ENCODE results near the gene DNAJC8. TPM values are rescaled to one million over a fixed set of nuclear protein-coding genes. Genes with fewer than 3 reads are reported as not detected.

DNAJC8 gene
- total and polyA plus RNA-seq, 2 of the 8 experiments (the other 6 are each of a cell fraction or from before 2014, with no cell fraction given) = 116 to 134 TPM

- H4K20me1 ChIP-seq (replicated peaks in 1 of 2; ENCODE audit: control insufficient read depth in 1 of 2, insufficient read depth in 2 of 2, low read length in 2 of 2) = no peaks in the 10 kb centered on the region
- H3K9me3 ChIP-seq (ENCODE audit: insufficient read depth in 2 of 2, low read depth in 1 of 2, low read length in 1 of 2) = no peaks in the 10 kb centered on the region
- no peak overlapping the region for H2BK120ac ChIP-seq (replicated peaks; ENCODE audit: low read depth, low read length)
- H3K23ac ChIP-seq (ENCODE audit: insufficient read length) = no peak overlapping the region
- no peak for FAIRE-seq
- no peak overlapping the region for H3K18ac ChIP-seq (ENCODE audit: extremely low read depth, low read length)
- no peak overlapping the region; the same call in 1 of the 2 replicates for H2BK5ac ChIP-seq (ENCODE audit: low read depth, low read length)
- no peak overlapping the region for H3K56ac ChIP-seq (replicated peaks; ENCODE audit: insufficient read length, low read depth, low read length)
- no peak overlapping the region for H2AK5ac ChIP-seq (ENCODE audit: low read depth, low read length)
- no peaks in the 10 kb centered on the region; a peak in 1 of 7 replicates for H3K4me1 ChIP-seq (replicated peaks in 1 of 4; ENCODE audit: control insufficient read depth in 3 of 4, insufficient read depth in 4 of 4, low read length in 3 of 4)
- no peak overlapping the region for H3K4ac ChIP-seq (replicated peaks; ENCODE audit: insufficient read length, low read depth, low read length)
- no peak overlapping the region for H3K9ac ChIP-seq (replicated peaks in 1 of 4; ENCODE audit: extremely low read depth in 1 of 4, low read depth in 3 of 4, low read length in 3 of 4)
- WGBS, 2 experiments (ENCODE audit: extremely low coverage in 1 of 2, insufficient coverage in 1 of 2, insufficient read length in 1 of 2, insufficient replicate concordance in 2 of 2, low coverage in 1 of 2, low lambda C conversion rate in 2 of 2, missing lambda C conversion rate in 1 of 2) = 94% methylated on average over 7 of the region's 7 CpGs; no CpG with 5 or more reads in 1 of the 2 experiments
- no peak overlapping the region for H3K27ac ChIP-seq (ENCODE audit: low read depth, low read length)
- no peak overlapping the region for H3K14ac ChIP-seq (ENCODE audit: insufficient read length)
- no peak overlapping the region for H4K8ac ChIP-seq (ENCODE audit: extremely low read depth, insufficient read depth, low read length)
- no peaks in the 10 kb centered on the region for H3K79me2 ChIP-seq (ENCODE audit: control insufficient read depth in 1 of 2, insufficient read depth in 2 of 2, low read length in 2 of 2)
- no peak overlapping the region for H2AFZ ChIP-seq (ENCODE audit: low read length)
- no peak overlapping the region for H4K5ac ChIP-seq (ENCODE audit: insufficient read length, low read depth, low read length)
- no peak overlapping the region for H3K4me3 ChIP-seq (ENCODE audit: extremely low read depth in 1 of 4, insufficient read depth in 2 of 4, low read depth in 3 of 4, low read length in 4 of 4)
- H3K79me1 ChIP-seq (ENCODE audit: low read depth, low read length) = no peaks in the 10 kb centered on the region
- POLR2A ChIA-PET (ENCODE audit: partially characterized antibody) = no interaction called here
- no peak overlapping the region for H2BK15ac ChIP-seq (ENCODE audit: low read length)
- no peak for DNase-seq (ENCODE audit: low read depth in 1 of 2, low spot score in 2 of 2)
- H2BK20ac ChIP-seq (ENCODE audit: low read length) = no peak overlapping the region
- no peak overlapping the region for H2BK12ac ChIP-seq (ENCODE audit: low read depth, low read length)
- CTCF ChIA-PET (ENCODE audit: partially characterized antibody) = no interaction called here
- no peak overlapping the region for H4K91ac ChIP-seq (replicated peaks; ENCODE audit: insufficient read length, low read length)
- H3K36me3 ChIP-seq (ENCODE audit: control insufficient read depth in 2 of 4, insufficient read depth in 4 of 4, low read length in 3 of 4) = no peaks in the 10 kb centered on the region
- H3K27me3 ChIP-seq (replicated peaks in 1 of 4; ENCODE audit: control insufficient read depth in 3 of 4, extremely low read depth in 1 of 4, insufficient read depth in 3 of 4, low read length in 3 of 4) = no peaks in the 10 kb centered on the region
- H3K23me2 ChIP-seq (ENCODE audit: low read depth, low read length) = no peaks in the 10 kb centered on the region
- H3K4me2 ChIP-seq (ENCODE audit: insufficient read depth in 1 of 2, low read depth in 2 of 2, low read length in 2 of 2) = no peak overlapping the region
- no peak for TF ChIP-seq PHF8 (conservative IDR thresholded peaks at IDR 0.05; ENCODE audit: low read depth, low read length)
- no peak for TF ChIP-seq KDM5A (IDR thresholded peaks at IDR 0.05; ENCODE audit: low read length)
- TF ChIP-seq RBBP5 (IDR thresholded peaks at IDR 0.05; ENCODE audit: borderline replicate concordance, low read depth, low read length) = no peak
- no peak for TF ChIP-seq TAF1 (IDR thresholded peaks at IDR 0.05; ENCODE audit: low read depth, low read length)
- no peak for TF ChIP-seq POLR2A (IDR thresholded peaks at IDR 0.05; ENCODE audit: control extremely low read depth in 1 of 2, low read depth in 2 of 2, low read length in 2 of 2)
- TF ChIP-seq KDM4A (IDR thresholded peaks at IDR 0.05; ENCODE audit: low read depth, low read length, severe bottlenecking) = no peak
- no peak for TF ChIP-seq KDM1A (IDR thresholded peaks at IDR 0.05; ENCODE audit: borderline replicate concordance, low read length)
- TF ChIP-seq, protein P1, sequence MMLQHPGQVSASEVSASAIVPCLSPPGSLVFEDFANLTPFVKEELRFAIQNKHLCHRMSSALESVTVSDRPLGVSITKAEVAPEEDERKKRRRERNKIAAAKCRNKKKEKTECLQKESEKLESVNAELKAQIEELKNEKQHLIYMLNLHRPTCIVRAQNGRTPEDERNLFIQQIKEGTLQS (IDR thresholded peaks at IDR 0.05; ENCODE audit: insufficient read depth, low read depth, low read length) = no peak
- TF ChIP-seq SAP30 (IDR thresholded peaks at IDR 0.05; ENCODE audit: insufficient read depth, insufficient replicate concordance, low read length) = no peak
- no peak for TF ChIP-seq ZNF274 (IDR thresholded peaks at IDR 0.05; ENCODE audit: borderline replicate concordance, extremely low read depth, low read length)
- TF ChIP-seq EGR1 (IDR thresholded peaks at IDR 0.05; ENCODE audit: borderline replicate concordance, low read depth, low read length) = no peak
- no peak for TF ChIP-seq NRF1 (IDR thresholded peaks at IDR 0.05; ENCODE audit: low read depth, low read length)
- TF ChIP-seq GABPA (IDR thresholded peaks at IDR 0.05; ENCODE audit: borderline replicate concordance, insufficient read depth, low read length) = no peak
- no peak for TF ChIP-seq SP1 (IDR thresholded peaks at IDR 0.05; ENCODE audit: low read depth, low read length)
Observed at GRCh38 chr1:28171246-28171645, 61.6 kb downstream of the DNAJC8 start.
